GM19372 (cell line): ENCODE measurements around the gene PCDHA10.

Experiments
- ATAC-seq: cut with Tn5 transposase; IDR thresholded peaks from one replicate; pipeline ENCODE4 v1.9.1; 2021; ENCODE audit warnings: mild to moderate bottlenecking, low read depth, moderate library complexity; ENCODE audit not compliant: unreplicated experiment

Gene PCDHA10

GRCh38 chr5:140881889-140882590 is 26.3 kb downstream of the PCDHA10 start, which contains the start of gene PCDHA13:
Gene PCDHA13 (plus strand): TSS chr5:140882124. CDS start chr5:140882269, 145 bp downstream.
- no peak for ATAC-seq

DNA sequence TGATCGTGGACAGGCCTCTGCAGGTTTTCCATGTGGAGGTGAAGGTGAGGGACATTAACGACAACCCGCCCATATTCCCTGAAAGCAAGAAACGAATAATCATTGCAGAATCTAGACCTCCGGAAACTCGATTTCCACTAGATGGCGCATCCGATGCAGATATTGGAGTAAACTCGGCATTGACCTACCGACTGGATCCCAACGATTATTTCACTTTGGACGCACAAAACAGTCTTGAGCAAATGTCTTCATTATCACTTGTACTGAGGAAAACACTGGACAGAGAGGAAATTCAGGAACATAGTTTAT is 26.8 kb downstream of the PCDHA10 start:
- no peak for ATAC-seq

- ATAC-seq = no peak
These were observed 27.7 kb downstream of the PCDHA10 start for GRCh38 chr5:140883373-140883772.

GRCh38 chr5:140883927-140884697 is 28.4 kb downstream of the PCDHA10 start:
- no peak for ATAC-seq

DNA sequence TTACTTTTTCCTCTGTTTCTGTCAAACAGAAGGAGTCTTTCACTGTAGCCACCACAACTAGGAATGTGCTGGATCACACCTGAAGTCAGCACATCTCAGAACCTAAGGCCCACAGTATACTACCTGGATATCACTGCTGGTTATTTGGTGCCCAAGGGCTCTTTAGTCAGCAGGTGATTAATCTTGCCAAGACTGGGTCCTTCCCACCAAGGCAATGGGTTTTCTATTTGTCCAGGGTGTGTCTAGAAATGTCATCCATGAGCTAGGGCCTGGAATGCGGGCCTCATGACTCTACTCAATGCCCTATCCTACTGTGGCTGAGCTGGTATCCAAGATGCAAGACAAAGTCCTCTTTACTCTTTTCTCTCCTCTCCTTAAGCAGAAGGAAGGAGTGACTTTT is 60.6 kb downstream of the PCDHA10 start:
- no peak for ATAC-seq
